ENCODE results near the gene RAPGEF4.

DNA sequence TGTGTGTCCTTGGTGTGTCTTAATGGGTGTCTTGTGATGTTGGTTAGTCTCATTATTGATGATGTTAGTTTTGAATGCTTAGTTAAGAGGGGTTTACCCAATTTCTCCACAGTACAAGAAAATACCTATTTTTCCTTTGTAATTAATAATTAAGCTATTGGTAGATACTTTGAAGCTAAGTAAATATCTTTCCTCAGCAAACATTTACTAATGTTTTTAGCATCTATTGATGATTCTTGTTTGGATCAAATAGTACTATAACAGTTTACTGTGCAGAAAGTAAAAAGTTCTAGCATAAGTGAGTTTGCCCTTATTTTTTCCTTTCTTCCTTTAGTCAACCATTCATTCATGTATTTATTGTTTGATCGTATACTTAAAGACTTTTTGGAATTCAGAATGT, 359.1 kb downstream of the RAPGEF4 start:
- no peak for TF ChIP-seq POLR2A (IDR thresholded peaks at IDR 0.05)
- TF ChIP-seq, protein P1, sequence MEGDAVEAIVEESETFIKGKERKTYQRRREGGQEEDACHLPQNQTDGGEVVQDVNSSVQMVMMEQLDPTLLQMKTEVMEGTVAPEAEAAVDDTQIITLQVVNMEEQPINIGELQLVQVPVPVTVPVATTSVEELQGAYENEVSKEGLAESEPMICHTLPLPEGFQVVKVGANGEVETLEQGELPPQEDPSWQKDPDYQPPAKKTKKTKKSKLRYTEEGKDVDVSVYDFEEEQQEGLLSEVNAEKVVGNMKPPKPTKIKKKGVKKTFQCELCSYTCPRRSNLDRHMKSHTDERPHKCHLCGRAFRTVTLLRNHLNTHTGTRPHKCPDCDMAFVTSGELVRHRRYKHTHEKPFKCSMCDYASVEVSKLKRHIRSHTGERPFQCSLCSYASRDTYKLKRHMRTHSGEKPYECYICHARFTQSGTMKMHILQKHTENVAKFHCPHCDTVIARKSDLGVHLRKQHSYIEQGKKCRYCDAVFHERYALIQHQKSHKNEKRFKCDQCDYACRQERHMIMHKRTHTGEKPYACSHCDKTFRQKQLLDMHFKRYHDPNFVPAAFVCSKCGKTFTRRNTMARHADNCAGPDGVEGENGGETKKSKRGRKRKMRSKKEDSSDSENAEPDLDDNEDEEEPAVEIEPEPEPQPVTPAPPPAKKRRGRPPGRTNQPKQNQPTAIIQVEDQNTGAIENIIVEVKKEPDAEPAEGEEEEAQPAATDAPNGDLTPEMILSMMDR (IDR thresholded peaks at IDR 0.05), result no peak

All from Peyer's patch (tissue), 4 donors.